GM19397 (cell line): ENCODE measurements around the gene PNPLA7.
"Not testable (repeated sequence)": the region's sequence is repeated elsewhere in the genome, so short reads cannot be mapped to it uniquely, and the experiment has no call there.

ENCODE experiments used
- ATAC-seq: cut with Tn5 transposase; IDR thresholded peaks from one replicate; pipeline ENCODE4 v1.9.1; 2021; ENCODE audit warnings: mild to moderate bottlenecking, moderate library complexity; ENCODE audit not compliant: unreplicated experiment

Gene PNPLA7

GRCh38 chr9:137482094-137482781 is 68.0 kb downstream of the PNPLA7 start:
- ATAC-seq: no peak

DNA sequence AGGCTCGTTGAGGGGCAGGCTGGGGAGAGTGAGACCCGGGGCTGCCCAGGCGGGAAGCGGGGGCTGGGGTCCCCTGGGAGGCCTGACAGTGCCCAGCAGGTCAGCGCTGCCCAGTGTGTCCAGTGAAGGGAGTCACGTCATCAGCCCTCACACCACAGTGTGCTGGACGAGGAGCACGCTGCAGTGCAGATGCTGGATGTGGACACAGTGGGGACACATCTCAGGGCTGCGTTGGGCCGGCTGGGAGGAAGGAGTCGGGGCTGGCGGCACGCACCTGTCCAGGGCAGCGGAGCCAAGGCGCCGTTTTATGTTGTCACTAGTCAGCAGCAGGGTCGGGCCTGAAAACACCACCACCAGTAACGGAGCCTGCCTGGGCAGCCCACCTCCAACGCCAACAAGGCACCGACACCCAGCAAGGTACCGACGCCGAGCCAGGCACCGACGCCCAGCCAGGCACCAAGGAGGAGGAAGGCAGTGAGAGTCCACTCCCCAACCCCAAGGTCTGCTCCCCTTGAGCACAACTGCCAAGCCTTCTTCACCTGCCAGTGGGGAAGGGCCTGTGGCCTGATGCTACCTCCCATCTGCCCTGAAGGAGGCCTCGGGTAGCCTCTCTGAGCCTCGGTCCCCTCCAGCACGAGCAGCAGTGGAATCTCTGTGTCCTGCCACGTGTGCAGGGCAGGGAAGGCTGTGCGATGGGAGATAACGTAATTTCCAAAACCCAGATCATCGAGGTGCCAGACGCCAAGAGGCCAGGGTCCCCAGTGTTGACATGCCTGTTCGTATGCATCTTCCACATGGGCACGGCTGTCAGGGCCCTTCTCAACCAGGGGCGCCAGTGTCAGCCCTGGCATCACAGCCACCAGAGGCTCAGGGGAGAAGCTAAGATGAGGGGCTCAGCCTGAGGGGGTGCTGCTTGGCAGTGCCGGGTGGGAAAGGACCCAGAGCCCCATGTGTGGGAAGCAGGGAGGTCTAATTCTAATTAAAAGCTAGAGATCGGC is 69.2 kb downstream of the PNPLA7 start:
- no peak for ATAC-seq

GRCh38 chr9:137479892-137480685 is 70.1 kb downstream of the PNPLA7 start:
- no peak for ATAC-seq

DNA sequence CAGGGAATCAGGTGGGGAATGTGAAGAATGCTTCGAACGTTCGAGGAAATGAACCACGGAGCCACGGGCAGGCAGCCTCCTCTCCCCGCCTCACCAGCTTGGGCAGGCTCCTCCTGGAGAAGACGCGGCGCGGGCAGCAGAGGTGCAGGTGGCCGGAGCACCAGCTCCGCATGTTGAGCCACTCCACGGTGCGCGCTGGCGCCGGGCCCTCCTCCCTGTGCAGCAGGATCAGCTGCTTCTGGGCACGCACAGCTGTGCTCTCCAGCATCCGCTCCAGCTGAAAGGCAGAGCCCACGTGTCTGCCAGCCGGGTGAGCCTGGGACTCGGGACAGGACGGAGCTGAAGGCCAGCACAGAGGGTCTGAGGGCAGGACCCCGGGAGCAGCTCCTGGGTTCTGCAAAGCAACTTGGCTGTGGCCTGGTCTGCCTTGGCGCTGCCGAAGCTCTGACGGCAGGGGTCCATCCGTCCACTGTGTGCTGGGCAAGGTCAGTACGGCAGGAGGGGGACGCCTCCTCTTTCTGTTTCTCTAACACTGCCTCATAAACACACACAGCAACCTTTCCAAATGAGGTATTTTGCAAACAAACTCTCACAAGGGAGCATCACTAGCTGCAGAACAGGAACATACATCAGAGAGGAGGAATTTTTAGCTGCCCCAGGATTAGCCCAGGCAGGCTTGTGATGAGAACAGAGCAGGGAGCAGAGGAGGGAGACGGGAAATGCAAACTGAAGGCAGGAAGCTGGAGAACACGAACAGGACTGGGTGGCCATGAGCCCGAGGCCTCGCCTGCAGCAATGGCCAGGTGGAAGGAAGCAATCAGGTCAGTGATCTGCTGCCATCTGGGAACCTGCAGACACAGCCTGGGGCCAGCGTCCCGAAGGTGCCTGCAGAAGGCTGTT is 71.0 kb downstream of the PNPLA7 start:
- ATAC-seq: no peak

DNA sequence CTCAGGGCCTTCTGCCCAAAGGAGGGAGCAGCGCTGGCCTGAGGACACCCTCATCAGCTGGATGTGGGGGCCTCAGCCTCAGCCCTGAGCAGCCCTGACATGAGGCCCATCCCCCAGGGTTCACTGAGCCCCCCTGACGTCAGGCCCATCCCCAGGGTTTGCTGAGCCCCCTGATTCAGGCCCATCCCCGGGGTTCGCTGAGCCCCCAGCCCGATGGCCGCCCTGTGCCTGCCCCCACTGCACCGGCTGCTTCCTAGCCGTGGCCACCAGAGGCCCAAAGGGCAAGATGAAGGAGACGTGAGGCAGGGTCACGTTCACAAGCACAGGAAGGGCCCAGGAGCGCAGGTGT is 71.6 kb downstream of the PNPLA7 start:
- ATAC-seq: no peak

DNA sequence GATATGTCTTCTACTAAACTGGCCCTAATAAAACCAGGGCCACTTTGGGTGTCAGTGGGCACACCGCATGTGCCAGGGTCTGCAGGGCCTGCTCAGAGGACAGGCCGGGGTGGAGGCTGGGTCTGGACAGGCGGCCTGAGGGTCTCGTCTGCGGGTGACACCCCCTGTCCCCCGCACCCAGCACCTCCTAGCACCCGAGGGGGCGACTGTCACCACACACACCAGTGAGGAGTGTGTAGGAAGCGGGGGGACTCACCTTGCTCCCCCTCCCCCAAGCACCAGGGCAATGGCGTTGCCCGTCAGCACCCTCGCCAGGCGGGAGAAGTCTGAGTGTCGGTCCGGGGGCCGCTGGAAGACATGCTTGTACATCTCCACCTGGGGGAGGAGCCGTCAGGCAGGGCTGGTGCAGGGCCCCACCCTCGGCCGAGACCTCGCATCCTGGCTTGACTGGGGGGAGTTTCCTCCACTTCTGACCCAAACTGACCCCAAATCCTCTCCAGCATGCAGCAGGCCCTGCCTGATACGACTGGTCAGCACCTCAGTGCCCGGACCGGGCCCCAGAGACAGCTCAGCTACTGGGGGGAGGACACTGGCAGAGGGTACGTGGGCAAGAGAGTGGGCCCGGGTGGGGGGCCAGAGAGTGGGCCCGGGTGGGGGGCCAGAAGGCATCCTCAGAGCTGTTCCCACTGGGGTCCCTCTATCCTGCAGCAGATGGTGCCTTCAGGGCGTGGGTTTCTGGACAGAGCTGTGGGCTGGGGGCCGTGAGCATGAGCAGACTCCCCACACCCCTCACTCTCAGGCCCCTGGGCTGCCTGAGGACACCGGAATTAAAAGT is 72.2 kb downstream of the PNPLA7 start:
- no peak for ATAC-seq

GRCh38 chr9:137476856-137477255 is 73.3 kb downstream of the PNPLA7 start:
- no peak for ATAC-seq

DNA sequence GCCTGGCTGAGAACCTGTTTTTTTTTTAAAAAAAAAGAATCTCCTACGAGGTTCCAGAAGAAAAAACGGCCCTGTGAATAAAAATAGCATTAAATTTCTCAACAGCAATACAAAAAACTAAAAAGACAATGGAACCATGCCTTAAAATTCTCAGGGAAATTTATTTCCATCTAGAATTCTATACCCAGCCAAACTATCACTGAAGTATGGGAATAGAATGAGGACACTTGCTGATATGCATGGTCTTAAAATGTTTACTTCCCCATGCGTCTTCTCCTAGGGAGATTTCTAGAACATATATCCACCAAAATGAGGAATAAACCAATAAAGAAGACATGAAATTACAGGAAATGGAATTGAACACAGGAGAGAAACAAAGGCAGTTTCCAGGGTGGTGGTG is 74.5 kb downstream of the PNPLA7 start:
- ATAC-seq: no peak

DNA sequence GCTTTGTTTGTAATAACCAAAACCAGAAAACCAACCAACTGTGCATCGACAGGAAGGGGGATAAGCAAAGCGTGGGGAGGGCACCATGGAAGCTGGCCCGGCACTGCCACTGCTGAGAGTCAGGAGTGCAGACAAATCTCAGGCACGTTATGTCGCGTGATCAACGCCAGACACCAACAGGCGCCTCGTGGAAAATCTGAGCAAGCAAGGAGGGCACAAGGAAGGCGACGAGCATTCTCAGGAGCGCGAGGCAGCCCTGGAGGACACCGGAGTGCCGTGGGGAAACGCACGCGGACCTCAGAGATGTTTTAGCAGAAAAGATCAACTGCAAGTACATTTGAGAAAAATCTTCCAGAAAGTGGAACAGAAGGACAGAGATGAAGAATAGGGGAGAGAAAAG is 75.9 kb downstream of the PNPLA7 start:
- ATAC-seq: no peak

GRCh38 chr9:137470785-137471184 is 79.4 kb downstream of the PNPLA7 start:
- no peak for ATAC-seq

- no peak for ATAC-seq
Measured at GRCh38 chr9:137467896-137468295, 82.3 kb downstream of the PNPLA7 start.

- ATAC-seq: no peak
Measured at GRCh38 chr9:137467161-137467581, 83.0 kb downstream of the PNPLA7 start.

- ATAC-seq: not testable (repeated sequence)
Measured at GRCh38 chr9:137466389-137467085, 83.7 kb downstream of the PNPLA7 start.

- no peak for ATAC-seq
Measured at GRCh38 chr9:137465720-137466388, 84.3 kb downstream of the PNPLA7 start.

GRCh38 chr9:137465000-137465719 is 85.0 kb downstream of the PNPLA7 start:
- ATAC-seq: no peak

- ATAC-seq: no peak
Measured at GRCh38 chr9:137464291-137464999, 85.8 kb downstream of the PNPLA7 start.

- ATAC-seq: no peak
Measured at GRCh38 chr9:137463931-137464290, 86.3 kb downstream of the PNPLA7 start.
